Subcutaneous abdominal adipose tissue (tissue), 5 donors: ENCODE results near the gene FRMPD4.

Source experiments
- H3K27ac ChIP-seq: one replicate; pipeline ENCODE4 v1.7.0; 2013; ENCODE audit warnings: low read depth, mild to moderate bottlenecking, inconsistent platforms, low read length, moderate library complexity
- H3K27me3 ChIP-seq, 5 donors: one replicate each; pipeline ENCODE4 v1.7.0; 2013; ENCODE audit warnings: low read length in 5 of 5, inconsistent platforms in 1 of 5; ENCODE audit not compliant: control insufficient read depth in 5 of 5, insufficient read depth in 4 of 5
- H3K36me3 ChIP-seq, 5 donors: one replicate each; pipeline ENCODE4 v1.7.0; 2013; ENCODE audit warnings: low read length in 5 of 5; ENCODE audit not compliant: control insufficient read depth in 5 of 5, insufficient read depth in 5 of 5
- H3K4me1 ChIP-seq, 5 donors: one replicate each; pipeline ENCODE4 v1.7.0; 2013; ENCODE audit warnings: low read length in 5 of 5, mild to moderate bottlenecking in 3 of 5, moderate library complexity in 1 of 5; ENCODE audit not compliant: control insufficient read depth in 5 of 5, insufficient read depth in 5 of 5
- H3K4me3 ChIP-seq, 5 donors: one replicate each; pipeline ENCODE4 v1.7.0; 2013; ENCODE audit warnings: low read length in 5 of 5, low read depth in 1 of 5
- H3K9ac ChIP-seq, 5 donors: one replicate each; pipeline ENCODE4 v1.7.0; 2013; ENCODE audit warnings: low read length in 5 of 5, mild to moderate bottlenecking in 4 of 5, moderate library complexity in 3 of 5
- H3K9me3 ChIP-seq, 5 donors: one replicate each; pipeline ENCODE4 v1.7.0; 2013; ENCODE audit warnings: low read length in 5 of 5; ENCODE audit not compliant: control insufficient read depth in 5 of 5
- donor health status: healthy.
- donor health status: healthy.
- donor health status: healthy.
- donor health status: healthy.
- donor health status: healthy.

Gene FRMPD4

DNA sequence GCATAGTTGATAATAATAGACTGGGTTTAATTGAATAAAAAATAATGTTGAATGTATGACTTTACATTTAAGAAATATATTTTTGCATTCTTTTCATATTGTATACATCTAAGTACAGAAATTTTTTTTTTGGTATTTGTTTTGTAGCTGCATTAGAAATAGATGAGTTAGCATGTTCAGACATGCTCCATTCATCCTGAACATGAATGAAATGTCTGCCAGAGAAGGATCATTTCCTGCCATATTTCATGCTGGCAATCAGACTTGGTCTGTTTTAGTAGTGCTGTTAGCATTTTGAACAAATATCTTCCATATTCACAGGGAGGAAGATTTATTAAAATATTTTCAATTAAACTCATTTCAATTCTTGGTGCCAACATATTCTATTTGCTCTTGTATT is 98.9 kb downstream of the FRMPD4 start:
- Histone ChIP-seq H3K27ac (no peak overlapping the region), H3K9ac (no peak overlapping the region), H3K4me1 (no peaks in the 10 kb centered on the region), H3K4me3 (no peak overlapping the region), H3K9me3 (no peaks in the 10 kb centered on the region), H3K27me3 (no peaks in the 10 kb centered on the region), H3K36me3 (no peaks in the 10 kb centered on the region)

DNA sequence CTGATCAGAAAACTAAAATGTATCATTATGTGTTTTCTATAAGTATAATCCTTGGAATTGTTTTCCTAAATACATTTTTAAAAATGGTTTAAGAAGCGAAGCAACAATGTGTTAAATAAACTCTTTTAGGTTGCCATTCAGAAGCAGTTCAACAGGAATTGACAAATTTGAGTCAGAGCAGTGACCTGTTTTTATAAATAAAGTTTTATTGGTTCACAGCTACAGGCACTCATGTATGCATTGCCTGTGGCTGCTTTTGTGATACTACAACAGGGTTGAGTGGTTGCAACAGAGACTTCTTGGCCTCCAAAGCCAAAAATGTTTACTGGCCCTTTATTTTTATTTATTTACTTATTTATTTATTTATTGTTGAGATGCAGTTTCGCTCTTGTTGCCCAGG is 99.5 kb downstream of the FRMPD4 start:
- Histone ChIP-seq H3K27ac (no peak overlapping the region), H3K4me1 (no peaks in the 10 kb centered on the region), H3K9me3 (no peaks in the 10 kb centered on the region), H3K4me3 (no peak overlapping the region), H3K27me3 (no peaks in the 10 kb centered on the region), H3K36me3 (no peaks in the 10 kb centered on the region), H3K9ac (no peak overlapping the region)

DNA sequence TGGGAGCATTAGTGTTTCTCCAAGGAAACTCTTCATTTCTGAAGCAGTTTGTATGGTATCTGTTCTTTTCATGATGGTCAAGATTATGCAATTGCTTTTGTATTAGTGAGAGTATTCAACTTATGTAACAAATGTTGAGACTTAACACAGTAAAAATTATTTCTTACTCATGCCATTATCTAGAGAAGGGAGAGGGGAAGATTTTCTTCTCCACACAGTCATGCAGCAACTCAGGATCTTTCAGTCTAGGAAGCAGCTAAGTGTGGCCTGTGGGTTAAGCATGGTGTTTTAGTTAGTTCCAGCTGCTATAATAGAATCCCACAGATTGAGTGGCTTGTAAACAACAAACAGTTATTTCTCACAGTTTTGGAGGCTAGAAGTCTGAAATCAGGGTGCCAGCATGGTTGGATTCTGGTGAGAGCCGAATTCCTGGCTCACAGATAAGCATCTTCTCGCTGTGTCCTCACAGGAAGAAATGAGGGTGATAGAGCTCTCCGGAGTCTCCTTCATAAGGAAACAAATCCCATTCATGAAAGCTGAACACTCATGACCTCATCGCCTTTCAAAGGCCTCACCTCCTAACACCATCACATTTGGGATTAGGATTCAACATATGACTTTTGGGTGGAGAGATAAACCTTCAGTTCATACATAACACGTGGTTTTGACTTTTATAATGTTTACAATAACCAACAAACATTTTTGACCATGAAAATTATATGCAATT is 101.2 kb downstream of the FRMPD4 start:
- Histone ChIP-seq H3K36me3 (no peaks in the 10 kb centered on the region), H3K9me3 (no peaks in the 10 kb centered on the region), H3K4me3 (no peak overlapping the region), H3K27ac (no peak overlapping the region), H3K27me3 (no peaks in the 10 kb centered on the region), H3K4me1 (no peaks in the 10 kb centered on the region), H3K9ac (no peak overlapping the region)

DNA sequence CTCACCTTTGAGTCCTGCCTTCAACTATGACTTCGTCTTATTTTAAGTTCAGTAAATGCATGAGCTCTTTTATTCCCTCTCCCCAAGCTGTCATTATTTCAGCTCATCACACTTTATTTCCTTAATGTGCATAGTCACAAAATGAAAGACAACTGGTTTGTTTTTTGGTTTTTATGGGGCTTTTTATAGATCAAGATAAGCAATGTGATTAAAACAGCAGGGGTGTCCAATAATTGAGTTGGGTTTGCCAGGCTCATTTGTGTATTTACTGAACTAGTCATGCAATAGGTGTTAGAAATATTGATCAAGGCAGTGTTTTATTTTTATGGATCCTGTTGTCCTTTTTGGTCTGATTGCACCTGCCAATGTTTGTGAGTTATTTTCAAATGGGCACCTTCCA is 102.2 kb downstream of the FRMPD4 start:
- no peaks in the 10 kb centered on the region for H3K9me3 ChIP-seq
- no peak overlapping the region for H3K27ac ChIP-seq
- H3K9ac ChIP-seq: no peak overlapping the region
- H3K4me1 ChIP-seq: no peaks in the 10 kb centered on the region
- no peaks in the 10 kb centered on the region for H3K36me3 ChIP-seq
- H3K4me3 ChIP-seq: no peak overlapping the region
- H3K27me3 ChIP-seq: no peaks in the 10 kb centered on the region

- no peaks in the 10 kb centered on the region for H3K36me3 ChIP-seq
These were observed 102.8 kb downstream of the FRMPD4 start for GRCh38 chrX:12241026-12241425.

DNA sequence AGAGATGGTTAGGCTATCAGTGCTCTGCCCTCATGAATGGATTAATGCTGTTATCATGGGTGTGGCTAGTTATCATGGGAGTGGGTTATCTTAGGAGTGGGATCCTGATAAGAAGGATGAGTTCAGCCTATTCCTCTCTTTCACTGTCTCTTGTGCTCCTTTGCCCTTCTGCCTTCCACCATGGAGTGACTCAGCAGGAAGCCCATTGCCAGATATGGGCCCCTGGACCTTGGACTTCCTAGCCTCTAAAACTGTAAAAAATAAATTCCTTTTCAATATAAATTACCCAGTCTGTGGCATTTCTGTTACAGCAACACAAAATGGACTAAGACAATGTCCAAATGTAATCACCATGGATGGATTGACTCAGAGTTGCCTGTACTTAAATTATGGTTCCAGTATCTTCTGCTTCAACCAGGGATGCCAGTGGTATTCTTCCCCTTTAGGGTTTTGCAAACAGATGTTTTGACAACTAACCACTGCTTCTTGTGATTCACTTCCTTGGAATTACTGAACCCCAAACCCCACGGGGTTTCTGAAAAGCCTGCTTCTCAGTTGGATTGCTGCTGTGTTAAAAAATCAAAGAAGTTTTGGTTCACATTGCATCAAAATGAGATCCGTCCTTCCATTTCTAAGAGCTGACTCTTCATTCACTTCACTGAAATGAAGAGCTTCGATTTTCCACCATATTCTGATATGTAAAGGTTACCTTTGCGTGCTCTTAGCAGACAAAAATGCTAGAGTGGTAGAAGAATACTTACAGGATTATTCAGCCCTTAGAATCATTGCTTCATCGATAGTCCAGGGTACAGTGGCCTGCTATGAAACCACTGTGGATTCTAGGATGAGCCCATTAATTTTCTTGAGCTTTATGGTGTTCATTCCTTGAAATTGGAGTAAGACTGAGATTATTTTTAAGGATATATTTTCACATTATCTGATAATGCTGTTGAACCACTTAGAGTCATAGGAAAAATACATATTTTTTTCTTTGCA is 107.7 kb downstream of the FRMPD4 start:
- H3K27ac ChIP-seq: no peak overlapping the region
- H3K36me3 ChIP-seq: no peaks in the 10 kb centered on the region
- H3K4me3 ChIP-seq: no peak overlapping the region
- no peak overlapping the region for H3K9ac ChIP-seq
- H3K9me3 ChIP-seq: no peaks in the 10 kb centered on the region
- H3K27me3 ChIP-seq: peaks cover 0 to 4% (median 0%) of the 10 kb centered on the region in 5 donors
- H3K4me1 ChIP-seq: no peaks in the 10 kb centered on the region

More at GRCh38 chrX:12241026-12241425, 102.8 kb downstream of the FRMPD4 start:
- Histone ChIP-seq H3K9me3 (no peaks in the 10 kb centered on the region), H3K4me1 (no peaks in the 10 kb centered on the region), H3K9ac (no peak overlapping the region), H3K4me3 (no peak overlapping the region), H3K27ac (no peak overlapping the region), H3K27me3 (no peaks in the 10 kb centered on the region)

DNA sequence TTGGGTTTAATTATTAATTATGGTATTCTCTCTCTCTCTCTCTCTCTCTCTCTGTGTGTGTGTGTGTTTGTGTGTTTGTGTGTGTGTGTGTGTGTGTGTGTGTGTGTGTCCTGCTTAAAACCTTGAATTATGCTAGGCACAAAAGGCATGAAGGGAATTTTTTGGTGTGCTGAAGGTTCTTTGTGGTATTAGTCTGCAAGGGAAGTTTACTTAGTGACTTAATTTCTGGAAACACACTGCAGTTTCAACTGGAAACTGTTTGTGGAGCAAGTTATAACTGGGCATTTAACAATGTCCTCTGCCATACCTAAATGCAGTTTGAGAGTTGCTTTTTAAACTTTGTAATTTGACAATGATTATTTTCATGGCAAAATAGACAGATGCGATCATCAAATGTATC is 111.7 kb downstream of the FRMPD4 start:
- Histone ChIP-seq H3K36me3 (no peaks in the 10 kb centered on the region), H3K9ac (no peak overlapping the region), H3K4me1 (no peaks in the 10 kb centered on the region), H3K27ac (no peak overlapping the region), H3K9me3 (peaks cover 0 to 5% (median 0%) of the 10 kb centered on the region in 5 donors), H3K27me3 (peaks cover 0 to 4% (median 0%) of the 10 kb centered on the region in 5 donors), H3K4me3 (no peak overlapping the region)

- peaks cover 0 to 4% (median 0%) of the 10 kb centered on the region in 5 donors for H3K27me3 ChIP-seq
- H3K4me3 ChIP-seq: no peak overlapping the region
- no peak overlapping the region for H3K9ac ChIP-seq
- no peak overlapping the region for H3K27ac ChIP-seq
- no peaks in the 10 kb centered on the region for H3K4me1 ChIP-seq
- no peaks in the 10 kb centered on the region for H3K36me3 ChIP-seq
- peaks cover 0 to 7% (median 0%) of the 10 kb centered on the region in 5 donors for H3K9me3 ChIP-seq
These were observed 124.9 kb downstream of the FRMPD4 start for GRCh38 chrX:12263211-12263610.

GRCh38 chrX:12269484-12269883 is 131.2 kb downstream of the FRMPD4 start:
- no peaks in the 10 kb centered on the region for H3K9me3 ChIP-seq
- peaks cover 0 to 4% (median 3%) of the 10 kb centered on the region in 5 donors for H3K27me3 ChIP-seq
- H3K27ac ChIP-seq: no peak overlapping the region
- H3K4me1 ChIP-seq: no peaks in the 10 kb centered on the region
- H3K4me3 ChIP-seq: no peak overlapping the region
- H3K36me3 ChIP-seq: no peaks in the 10 kb centered on the region
- no peak overlapping the region for H3K9ac ChIP-seq

DNA sequence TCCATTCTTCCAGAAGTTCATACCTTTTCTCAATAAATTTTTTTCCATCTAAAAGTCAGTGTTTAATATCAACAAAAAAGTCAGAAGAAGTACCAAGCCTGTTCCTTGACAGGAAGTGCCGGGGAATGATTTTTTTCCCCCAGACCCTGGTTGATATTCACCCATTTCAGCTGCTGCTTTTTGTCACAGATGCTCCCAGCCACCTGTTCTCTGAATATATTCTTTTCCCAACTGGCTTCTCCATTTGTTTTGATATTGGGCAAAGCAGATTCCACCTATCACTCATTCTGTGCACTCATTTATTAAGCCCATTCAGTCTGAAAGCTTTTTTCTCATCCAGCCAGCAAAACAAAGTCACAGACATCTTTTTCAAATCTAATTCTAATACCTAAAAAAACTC is 139.9 kb downstream of the FRMPD4 start:
- Histone ChIP-seq H3K4me1 (no peaks in the 10 kb centered on the region), H3K36me3 (no peaks in the 10 kb centered on the region), H3K27ac (no peak overlapping the region), H3K9ac (no peak overlapping the region), H3K27me3 (no peaks in the 10 kb centered on the region), H3K4me3 (no peak overlapping the region), H3K9me3 (no peaks in the 10 kb centered on the region)
